A549 treated with CORT108297 at 1 μM for 4 hours (cell line): ENCODE data around the gene SMAD9. TPM values are rescaled to one million over a fixed set of nuclear protein-coding genes. Genes with fewer than 3 reads are reported as not detected.

ENCODE experiments used
- total RNA-seq: library from RNA; stranded (reverse); fragments of 200-300 nt; extraction: Qiagen RNA extraction; gene quantifications from 5 replicates; pipeline ENCODE4 v1.2.3, GENCODE V29; 2022

Gene SMAD9
- total RNA-seq, result 0.08 to 0.30 TPM (median 0.12 TPM) in 5 replicates

DNA sequence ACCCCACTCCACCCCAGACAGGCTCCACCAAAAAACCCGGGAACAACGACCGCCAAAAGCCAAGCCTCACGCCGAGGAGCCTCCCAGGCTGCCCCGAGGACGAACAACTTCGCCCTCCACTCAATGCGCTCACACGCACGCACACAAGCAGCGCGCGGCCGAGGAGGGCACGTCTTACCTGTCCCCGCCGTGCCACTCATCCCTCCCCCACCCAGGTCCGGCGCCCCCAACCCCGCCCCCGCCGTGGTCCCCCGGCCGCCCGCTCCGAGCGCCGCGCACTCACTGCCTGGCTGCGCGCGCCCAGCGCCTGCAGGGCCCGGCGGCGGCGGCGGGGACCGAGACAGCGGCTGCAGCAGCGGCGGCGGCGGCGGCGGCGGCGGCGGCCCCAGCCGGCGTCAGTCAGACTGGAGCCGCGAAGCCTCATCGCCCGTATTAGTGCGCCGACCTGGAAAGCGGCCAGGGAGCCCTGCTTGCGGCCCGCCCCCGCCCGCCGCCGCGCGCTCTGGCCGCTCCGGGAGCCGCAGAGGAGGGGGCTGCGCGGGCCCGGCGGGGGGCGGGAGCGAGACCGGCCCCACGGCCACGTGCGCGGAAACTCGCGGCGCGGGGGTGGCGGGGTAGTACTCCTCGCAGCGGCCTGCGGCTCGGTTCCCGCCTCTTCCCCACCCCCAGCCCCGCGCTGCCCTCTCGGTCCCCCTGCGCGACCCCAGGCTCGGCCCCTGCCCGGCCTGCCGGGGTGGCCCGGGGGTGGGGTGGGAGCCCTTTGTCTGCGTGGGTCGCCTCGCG, at the start of gene SMAD9:
TSS of gene SMAD9 (minus strand) at position 406 of the 783 bp plus-strand sequence. CDS start 40,549 bp downstream, outside the sequence.

GRCh38 chr13:36818804-36819738, 101.0 kb downstream of the SMAD9 start, which contains the start of gene RFXAP:
RFXAP (plus strand) TSS chr13:36819222; CDS start chr13:36819358, 136 bp downstream.

Other genes starting within 250 kb of the SMAD9 start
- not detected in 5 replicates for gene SERTM1, start 246.2 kb downstream of the SMAD9 start, total RNA-seq
- 0.64 to 1.4 TPM (median 0.98 TPM) in 5 replicates for gene RFXAP, start 101.0 kb downstream of the SMAD9 start, total RNA-seq
- 34.6 to 43.6 TPM (median 38.5 TPM) in 5 replicates for gene ALG5, start 79.1 kb upstream of the SMAD9 start, total RNA-seq
- 28.4 to 39.6 TPM (median 30.9 TPM) in 5 replicates for gene EXOSC8, start 80.5 kb upstream of the SMAD9 start, total RNA-seq
- gene SUPT20H, start 139.4 kb upstream of the SMAD9 start, total RNA-seq, result 22.4 to 29.7 TPM (median 24.1 TPM) in 5 replicates
- gene CSNK1A1L, start 185.4 kb upstream of the SMAD9 start, total RNA-seq, result not detected in 5 replicates